GM12874 (cell line): ENCODE data around the gene COL5A1.

Experiments used
- CTCF ChIP-seq: IDR thresholded peaks from 2 replicates; pipeline ENCODE4 v1.5.1; 2011; ENCODE audit warnings: low read depth, mild to moderate bottlenecking, control low read depth, low read length, moderate library complexity; ENCODE audit not compliant: insufficient read depth

COL5A1 gene

GRCh38 chr9:134794663-134795370 lies 153.2 kb downstream of the COL5A1 start:
- no peak for TF ChIP-seq CTCF

- no peak for TF ChIP-seq CTCF
Measured at GRCh38 chr9:134795446-134795845, 153.8 kb downstream of the COL5A1 start.

- TF ChIP-seq CTCF, result no peak
Measured at GRCh38 chr9:134796882-134797281, 155.3 kb downstream of the COL5A1 start.

- TF ChIP-seq CTCF, result no peak
Measured at GRCh38 chr9:134800791-134801339, 159.3 kb downstream of the COL5A1 start.

- TF ChIP-seq CTCF, result no peak
Measured at GRCh38 chr9:134802216-134802795, 160.7 kb downstream of the COL5A1 start.

- no peak for TF ChIP-seq CTCF
Measured at GRCh38 chr9:134804871-134805270, 163.3 kb downstream of the COL5A1 start.

GRCh38 chr9:134807716-134808446 lies 166.3 kb downstream of the COL5A1 start:
- no peak for TF ChIP-seq CTCF
